HL-60/S4 (cell line): Measurements from ENCODE around the gene TSPAN8.
"Not testable (repeated sequence)": the region's sequence is repeated elsewhere in the genome, so short reads cannot be mapped to it uniquely, and the experiment has no call there.

ENCODE experiments used
- in situ Hi-C: fragments of 300-500 bp; cut with MboI; formaldehyde crosslinking; loops from 2 replicates; pipeline ENCODE4 v1.14.3; 2022; ENCODE audit warnings: low sequenced_read_pairs

Gene TSPAN8

DNA sequence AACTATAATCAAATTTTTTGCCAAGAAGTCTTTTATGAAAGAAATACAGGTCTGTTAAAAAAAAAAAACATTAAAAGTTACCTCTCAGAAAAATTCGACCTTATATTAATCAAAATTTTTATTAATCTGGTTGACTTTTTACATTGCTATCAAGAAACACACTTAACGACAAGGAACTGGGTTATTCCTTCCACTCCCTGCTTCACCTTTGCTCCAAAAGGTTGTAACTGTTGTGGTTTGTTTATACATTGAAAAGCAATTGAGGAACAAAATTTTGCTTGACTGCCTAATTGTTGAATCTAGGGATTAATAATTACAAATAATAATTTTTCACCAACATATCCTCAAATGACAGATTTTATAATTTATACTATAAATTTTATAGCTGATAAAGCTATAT, 28.4 kb downstream of the TSPAN8 start:
- in situ Hi-C loops = no loop called here

DNA sequence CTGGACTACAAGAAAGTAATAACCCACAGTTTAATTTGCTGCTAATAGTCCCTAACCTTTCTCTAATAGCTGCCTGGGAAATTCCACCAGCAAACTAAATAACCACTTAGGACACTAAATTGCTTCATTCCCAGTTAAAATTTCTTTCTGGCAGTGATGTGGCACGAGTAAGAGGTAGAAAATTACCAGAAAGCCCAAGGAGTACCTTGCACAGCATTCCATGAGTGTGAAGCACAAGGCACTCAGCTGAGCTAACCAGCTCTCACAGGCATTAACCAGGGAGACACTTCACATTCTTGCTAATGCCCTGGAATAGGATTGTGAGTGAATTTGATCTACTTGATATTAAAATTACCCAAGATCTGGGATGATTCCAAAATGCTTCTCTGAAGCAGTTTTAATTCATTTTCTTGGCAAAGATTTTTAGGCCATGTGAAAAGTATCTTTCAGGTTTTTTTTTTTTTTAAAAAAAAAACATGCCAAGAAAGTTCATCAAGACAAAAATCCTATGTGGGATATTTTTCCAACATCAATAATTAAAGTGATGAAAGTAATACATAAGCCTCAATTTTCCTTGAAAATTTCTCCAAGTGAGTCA, 29.5 kb downstream of the TSPAN8 start:
- in situ Hi-C loops = no loop called here

GRCh38 chr12:71125949-71126348, 31.9 kb downstream of the TSPAN8 start:
- in situ Hi-C loops = no loop called here

DNA sequence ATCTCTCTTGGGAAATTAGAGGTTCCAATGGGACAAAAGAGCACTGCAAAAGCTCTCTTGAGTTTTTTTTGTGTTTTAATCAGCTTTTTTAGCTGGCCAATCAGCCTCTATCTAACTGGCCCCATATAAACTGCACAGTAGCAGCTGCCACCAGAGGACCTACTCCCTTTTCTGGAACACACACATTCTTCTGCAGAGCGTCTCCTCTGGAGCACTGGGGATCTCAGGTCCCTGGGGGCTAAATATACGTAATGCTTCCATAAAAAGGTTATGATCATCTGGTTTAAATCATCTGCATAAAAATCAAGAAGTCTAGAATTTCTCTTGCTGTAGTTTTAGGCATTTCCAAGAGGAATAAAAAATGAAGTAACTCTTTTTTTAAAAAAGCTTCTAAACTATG, 32.3 kb downstream of the TSPAN8 start:
- in situ Hi-C loops = no loop called here

GRCh38 chr12:71124835-71125460, 32.9 kb downstream of the TSPAN8 start:
- in situ Hi-C loops = no loop called here

DNA sequence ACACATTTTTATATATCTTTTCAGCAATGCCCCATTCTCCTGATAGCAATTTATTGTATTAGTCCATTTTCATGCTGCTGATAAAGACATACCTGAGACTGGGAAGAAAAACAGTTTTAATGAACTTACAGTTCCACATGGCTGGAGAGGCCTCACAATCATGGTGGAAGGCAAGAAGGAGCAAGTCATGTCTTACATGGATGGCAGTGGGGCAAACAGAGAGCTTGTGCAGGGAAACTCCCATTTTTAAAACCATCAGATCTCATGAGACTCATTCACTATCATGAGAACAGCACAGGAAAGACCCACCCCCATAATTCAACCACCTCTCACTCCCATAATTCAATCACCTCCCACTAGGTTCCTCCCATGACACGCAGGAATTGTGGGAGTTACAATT, 44.7 kb downstream of the TSPAN8 start:
- in situ Hi-C loops = not testable (repeated sequence)

- in situ Hi-C loops = no loop called here
These were observed 48.0 kb downstream of the TSPAN8 start for GRCh38 chr12:71109834-71110233.

- in situ Hi-C loops = no loop called here
These were observed 49.4 kb downstream of the TSPAN8 start for GRCh38 chr12:71108355-71108754.

DNA sequence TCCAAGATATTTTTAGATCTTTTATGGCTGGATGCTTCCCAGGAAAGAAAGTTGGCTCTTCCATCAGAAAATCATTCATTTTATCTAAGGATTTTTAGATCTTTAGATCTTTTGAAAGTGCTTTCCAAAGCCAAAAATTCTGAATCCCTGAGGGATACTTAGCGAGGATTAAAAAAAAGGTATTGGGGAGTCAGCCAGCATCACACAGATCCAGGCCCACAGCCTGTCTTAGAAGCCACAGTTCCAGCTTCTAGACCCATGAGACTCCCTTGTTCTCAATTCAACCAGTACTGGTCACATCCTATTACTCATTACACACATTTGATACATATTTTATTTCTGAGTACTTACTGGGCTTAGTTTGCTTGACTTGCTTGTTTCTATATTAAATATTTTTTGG, 49.9 kb downstream of the TSPAN8 start:
- in situ Hi-C loops = no loop called here

DNA sequence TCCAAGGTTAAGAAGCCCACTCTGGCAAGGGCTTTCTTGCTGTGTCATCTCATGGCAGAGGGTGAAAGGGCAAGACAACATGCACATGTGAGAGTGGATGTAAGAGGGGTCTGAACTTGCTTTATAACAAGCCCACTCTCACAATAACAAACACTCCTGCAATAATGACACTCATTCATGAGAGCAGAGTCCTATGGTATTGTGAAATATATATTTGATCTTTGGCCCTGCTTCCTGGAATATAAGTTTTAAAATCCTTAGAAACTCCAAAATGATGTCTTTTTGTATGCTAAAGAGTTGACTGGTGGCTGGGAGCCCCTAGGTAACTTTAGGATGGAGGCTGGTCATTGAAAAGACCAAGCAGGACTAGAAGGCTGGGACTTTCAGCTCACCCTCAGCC, 51.8 kb downstream of the TSPAN8 start:
- in situ Hi-C loops = no loop called here

GRCh38 chr12:71092290-71092689, 65.5 kb downstream of the TSPAN8 start:
- in situ Hi-C loops = no loop called here

- in situ Hi-C loops = no loop called here
These were observed 66.8 kb downstream of the TSPAN8 start for GRCh38 chr12:71090971-71091370.

DNA sequence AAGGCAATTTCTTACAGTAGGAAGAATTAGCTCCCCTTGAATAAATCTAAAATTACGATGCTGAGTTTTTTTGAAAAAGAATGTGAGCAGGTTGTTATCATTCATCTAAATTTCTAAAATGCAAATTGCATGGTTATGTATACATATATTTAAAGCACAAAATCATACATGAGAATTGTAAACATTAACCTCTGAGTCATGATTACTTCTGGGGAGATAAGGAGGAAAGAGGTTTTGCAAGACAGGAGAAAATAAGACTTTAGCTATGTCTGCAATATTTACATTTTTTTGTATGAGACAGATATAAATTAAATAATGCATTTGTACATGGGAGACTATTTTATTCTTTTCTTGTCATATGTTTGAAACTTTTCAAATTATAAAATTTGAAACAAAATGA, 72.2 kb downstream of the TSPAN8 start:
- in situ Hi-C loops = no loop called here

DNA sequence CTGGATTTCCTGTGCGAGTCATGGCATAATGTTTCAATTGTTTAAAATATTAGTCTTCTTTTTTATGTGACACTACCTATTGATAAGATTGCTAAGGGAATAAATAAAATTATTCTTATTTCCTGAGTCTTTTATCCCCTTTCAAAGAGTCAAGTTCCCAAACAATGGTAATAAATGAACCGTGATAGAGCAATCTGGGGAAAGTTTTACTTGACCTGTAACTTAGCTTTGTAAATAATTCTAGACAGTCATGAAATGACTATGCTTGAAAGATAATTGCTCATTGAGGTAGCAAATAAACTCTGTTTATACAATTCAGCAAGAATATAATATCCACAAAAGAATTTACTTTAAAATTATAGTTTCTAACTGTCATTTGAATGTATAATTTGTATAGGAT, 82.1 kb downstream of the TSPAN8 start:
- in situ Hi-C loops = no loop called here
